Endothelial cell of coronary artery (primary cell): ENCODE data around the gene PCDH18. TPM values are rescaled to one million over a fixed set of nuclear protein-coding genes. Genes with fewer than 3 reads are reported as not detected.

ENCODE experiments used
- total RNA-seq: library from RNA; depleted of rRNA; stranded (reverse); fragments of >200 nt; gene quantifications from 2 replicates; pipeline ENCODE4 v1.2.3, GENCODE V29; 2014

PCDH18 gene
- 0.27 and 1.2 TPM in 2 replicates for total RNA-seq

GRCh38 chr4:137531986-137532868 lies at the start of gene PCDH18:
PCDH18 (minus strand) TSS chr4:137532494; CDS start chr4:137532088, 406 bp downstream.

